Muscle layer of duodenum (tissue), 2 donors: Measurements from ENCODE around the gene RAB1B.

ENCODE experiments used
- H3K27ac ChIP-seq: one replicate; pipeline ENCODE4 v1.7.0; 2013; ENCODE audit warnings: mild to moderate bottlenecking, low read length
- H3K27me3 ChIP-seq: one replicate; pipeline ENCODE4 v1.7.0; 2013; ENCODE audit warnings: low read depth, mild to moderate bottlenecking, control low read depth, low read length
- H3K36me3 ChIP-seq, 2 donors: one replicate each; pipeline ENCODE4 v1.7.0; 2013; ENCODE audit warnings: low read length in 2 of 2, control low read depth in 1 of 2, mild to moderate bottlenecking in 1 of 2; ENCODE audit not compliant: insufficient read depth in 2 of 2, control insufficient read depth in 1 of 2
- H3K4me1 ChIP-seq, 2 donors: one replicate each; pipeline ENCODE4 v1.7.0; 2013; ENCODE audit warnings: low read length in 2 of 2, mild to moderate bottlenecking in 2 of 2, control low read depth in 1 of 2, moderate library complexity in 1 of 2; ENCODE audit not compliant: insufficient read depth in 2 of 2, control insufficient read depth in 1 of 2
- H3K4me3 ChIP-seq, 2 donors: one replicate each; pipeline ENCODE4 v1.7.0; 2013; ENCODE audit warnings: low read length in 2 of 2, low read depth in 1 of 2, mild to moderate bottlenecking in 1 of 2
- H3K9me3 ChIP-seq, 2 donors: one replicate each; pipeline ENCODE4 v1.7.0; 2013; ENCODE audit warnings: low read length in 2 of 2, control low read depth in 1 of 2, mild to moderate bottlenecking in 1 of 2; ENCODE audit not compliant: control insufficient read depth in 1 of 2
- donor health status: healthy.

The RAB1B gene

DNA sequence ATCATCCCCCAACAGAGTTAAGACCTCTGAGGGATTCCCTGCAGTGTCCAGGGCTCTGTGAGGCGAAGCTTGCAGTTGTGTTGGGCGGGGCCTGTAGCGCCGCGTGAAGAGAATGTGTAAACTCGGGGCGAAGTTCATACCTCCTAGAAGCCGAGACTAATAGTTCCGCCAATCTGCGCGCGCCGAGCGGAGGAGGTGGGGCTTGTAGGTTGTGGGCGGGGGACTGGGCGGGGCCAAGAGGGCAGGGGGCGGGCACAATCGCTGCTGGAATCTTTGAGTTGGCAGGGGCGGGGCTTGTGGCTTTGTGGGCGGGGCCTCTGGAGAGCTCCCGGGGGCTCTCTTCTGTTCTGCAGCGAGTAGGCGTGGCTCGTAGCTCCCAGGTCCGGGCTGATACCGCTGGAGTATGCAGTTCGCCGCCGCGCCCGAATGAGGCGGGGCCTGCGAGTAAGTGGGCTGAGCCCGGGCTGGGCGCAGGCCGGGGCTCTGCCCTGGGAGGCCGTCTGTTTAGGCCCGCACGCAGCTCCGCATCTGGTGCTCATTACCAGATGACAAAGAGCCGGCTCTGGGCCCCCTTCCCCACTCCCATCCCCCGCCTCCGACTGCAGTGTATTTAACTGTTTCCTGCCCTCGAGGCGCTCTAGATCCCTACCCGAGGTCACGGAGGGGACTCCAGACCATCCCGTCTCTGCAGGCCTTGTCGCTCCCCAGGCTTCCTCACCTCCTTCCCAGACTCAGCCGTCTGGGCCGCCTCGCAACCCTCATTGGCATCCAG, 44.3 kb downstream of the RAB1B start:
- no peaks in the 10 kb centered on the region for H3K36me3 ChIP-seq
- peak overlapping the region; percentile 70 to 75 for H3K4me3 ChIP-seq
- H3K27ac ChIP-seq = peak overlapping the region; percentile 82
- H3K27me3 ChIP-seq = no peaks in the 10 kb centered on the region
- no peaks in the 10 kb centered on the region for H3K9me3 ChIP-seq
- peaks cover 5 to 54% of the 10 kb centered on the region in 2 donors for H3K4me1 ChIP-seq

- Histone ChIP-seq H3K9me3 (no peaks in the 10 kb centered on the region), H3K27ac (peak overlapping the region; percentile 19), H3K36me3 (no peaks in the 10 kb centered on the region), H3K4me1 (peaks cover 10 to 62% of the 10 kb centered on the region in 2 donors), H3K27me3 (no peaks in the 10 kb centered on the region), H3K4me3 (peak overlapping the region; percentile 65 to 73)
These were observed 45.1 kb downstream of the RAB1B start for GRCh38 chr11:66313321-66314185.

GRCh38 chr11:66314186-66314501, 45.7 kb downstream of the RAB1B start:
- Histone ChIP-seq H3K27ac (peak overlapping the region; percentile 19), H3K36me3 (no peaks in the 10 kb centered on the region), H3K4me3 (peak overlapping the region; percentile 65 to 73), H3K27me3 (no peaks in the 10 kb centered on the region), H3K9me3 (no peaks in the 10 kb centered on the region), H3K4me1 (peaks cover 10 to 68% of the 10 kb centered on the region in 2 donors)

DNA sequence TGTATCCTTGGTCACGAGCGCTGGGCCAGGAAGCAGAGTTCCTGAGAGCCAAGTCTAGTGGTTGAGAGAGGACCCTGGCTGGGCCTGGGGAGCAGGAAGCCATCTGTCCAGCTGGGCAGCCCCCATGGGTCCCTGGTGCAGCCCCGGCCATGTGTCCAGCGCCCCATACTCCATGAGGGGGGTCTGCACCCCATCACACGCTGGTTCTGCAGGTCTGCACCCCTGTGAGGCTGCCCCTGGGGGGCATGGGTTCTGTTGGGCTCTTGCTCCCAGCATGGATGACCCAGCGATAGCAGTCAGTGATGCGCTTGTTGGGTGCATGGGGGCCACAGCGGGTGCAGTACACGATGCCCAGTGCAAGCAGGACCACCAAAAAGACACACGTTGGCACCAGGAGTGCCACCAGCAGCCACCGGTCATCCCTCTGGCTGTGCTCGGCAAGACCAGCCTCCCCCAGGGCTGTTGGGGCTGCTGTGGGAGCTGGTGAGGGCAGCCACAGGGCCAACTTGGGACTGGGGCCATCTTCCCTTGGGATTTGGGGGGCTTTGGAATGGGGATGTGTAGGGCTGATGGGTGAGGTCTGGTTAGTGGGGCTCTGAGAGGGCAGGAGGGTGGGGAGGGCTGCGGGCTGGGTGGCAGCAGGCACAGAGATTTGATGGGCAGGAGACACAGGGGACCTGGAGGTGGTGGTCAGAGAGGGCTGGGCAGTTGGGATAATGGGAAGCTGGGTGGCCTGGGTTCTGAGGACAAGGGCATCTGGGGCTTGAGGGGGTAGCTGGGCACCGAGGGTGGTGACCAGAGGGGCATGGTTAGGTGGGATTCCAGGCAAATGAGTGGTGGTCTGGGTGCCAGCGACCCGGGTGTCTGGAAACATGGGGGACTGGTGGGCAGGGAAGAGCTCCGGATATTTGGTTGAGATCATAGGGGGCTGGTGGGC, 46.4 kb downstream of the RAB1B start:
- Histone ChIP-seq H3K27ac (no peak overlapping the region), H3K4me3 (peak overlapping the region; percentile 65 to 73), H3K27me3 (no peaks in the 10 kb centered on the region), H3K4me1 (peaks cover 10 to 69% of the 10 kb centered on the region in 2 donors), H3K9me3 (no peaks in the 10 kb centered on the region), H3K36me3 (no peaks in the 10 kb centered on the region)

DNA sequence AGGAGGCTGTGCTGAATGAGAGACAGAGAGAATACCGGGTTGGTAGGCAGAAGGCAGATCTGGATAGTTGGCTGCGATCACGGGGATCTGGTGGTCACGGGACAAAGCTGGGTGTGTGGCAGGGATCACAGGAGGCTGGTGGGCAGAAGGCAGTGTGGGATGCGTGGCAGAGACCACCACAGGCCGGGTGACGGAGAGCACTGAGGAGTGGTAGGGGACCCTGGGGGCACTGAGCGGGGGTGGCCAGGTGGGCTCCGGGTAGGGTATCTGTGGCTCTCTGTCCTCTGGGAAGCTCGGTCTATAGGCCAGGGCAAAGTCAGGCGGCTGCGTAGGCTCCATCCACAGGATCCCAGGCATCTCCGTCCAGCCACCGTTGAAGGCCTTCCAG, 47.1 kb downstream of the RAB1B start:
- Histone ChIP-seq H3K27ac (no peak overlapping the region), H3K27me3 (no peaks in the 10 kb centered on the region), H3K4me3 (peak overlapping the region; percentile 65 to 73), H3K36me3 (no peaks in the 10 kb centered on the region), H3K4me1 (peaks cover 10 to 69% of the 10 kb centered on the region in 2 donors), H3K9me3 (no peaks in the 10 kb centered on the region)

DNA sequence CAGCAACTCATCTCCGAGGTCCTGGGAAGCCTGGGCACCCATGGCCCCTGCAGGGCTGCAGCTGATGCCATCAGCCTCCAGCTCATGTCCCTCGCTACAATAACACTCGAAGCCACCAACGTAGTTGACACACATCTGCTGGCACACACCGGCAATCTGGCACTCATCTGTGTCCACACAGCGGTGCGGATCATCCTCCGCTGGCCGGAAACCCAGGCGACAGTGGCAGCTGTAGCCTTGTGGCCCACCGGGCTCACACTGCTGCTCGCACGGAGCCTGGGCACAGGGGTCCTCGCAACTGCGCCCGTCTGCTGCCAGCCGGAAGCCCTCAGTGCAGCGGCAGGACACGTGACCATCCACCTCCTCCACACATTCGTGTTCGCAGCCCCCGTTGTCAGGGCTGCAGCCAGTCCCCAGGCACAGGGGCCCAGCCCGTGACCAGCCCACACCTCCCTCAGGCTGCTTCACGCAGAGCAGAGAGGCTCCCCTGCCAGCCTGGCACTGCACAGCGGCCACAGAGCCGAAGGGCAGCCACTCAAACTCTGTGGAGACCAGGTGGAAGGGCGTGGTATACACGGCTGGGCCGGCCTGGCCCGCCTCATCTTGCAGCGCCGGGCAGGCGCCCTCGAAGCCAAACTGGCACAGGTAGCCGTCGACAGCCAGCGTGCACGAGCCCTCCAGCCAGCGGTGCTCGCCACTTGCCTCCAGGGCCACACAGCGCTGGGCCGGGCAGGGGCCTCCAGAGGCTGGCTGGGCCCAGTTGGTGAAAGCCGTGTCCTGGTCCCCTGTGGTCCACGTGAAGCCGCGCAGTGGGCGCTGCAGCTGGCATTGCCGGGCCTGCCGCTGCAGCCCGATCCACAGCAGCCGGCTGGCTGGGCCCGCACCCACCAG, 47.7 kb downstream of the RAB1B start:
- Histone ChIP-seq H3K4me3 (peak overlapping the region; percentile 65 to 73), H3K36me3 (no peaks in the 10 kb centered on the region), H3K27me3 (no peaks in the 10 kb centered on the region), H3K9me3 (no peaks in the 10 kb centered on the region), H3K4me1 (peaks cover 10 to 69% of the 10 kb centered on the region in 2 donors), H3K27ac (no peak overlapping the region)

DNA sequence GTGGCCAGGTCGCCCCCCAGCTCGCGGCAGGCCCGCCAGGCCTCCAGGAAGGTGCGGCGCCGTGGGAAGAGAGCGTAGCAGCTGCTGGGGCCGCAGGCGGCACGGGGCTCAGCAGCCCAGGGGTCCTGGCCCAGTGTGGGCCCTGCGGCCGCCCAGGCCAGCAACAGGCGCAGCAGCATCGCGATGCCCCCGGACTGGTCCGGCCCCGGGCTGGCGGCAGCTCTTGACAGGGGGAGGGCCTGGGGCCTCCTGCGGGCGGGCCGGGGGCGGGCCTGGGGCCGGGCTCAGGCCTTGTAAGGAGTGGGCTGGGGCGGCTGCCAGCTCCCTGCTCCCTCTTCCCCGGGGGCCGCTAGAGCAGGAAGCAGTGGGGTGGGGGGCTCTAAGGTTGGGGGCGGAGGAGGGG, 48.4 kb downstream of the RAB1B start, which contains the start of gene CD248:
CD248 (minus strand) TSS at position 196 of the 403 bp plus-strand sequence; CDS start at position 179, 17 bp downstream.
- Histone ChIP-seq H3K36me3 (no peaks in the 10 kb centered on the region), H3K9me3 (no peaks in the 10 kb centered on the region), H3K27me3 (no peaks in the 10 kb centered on the region), H3K27ac (no peak within 1 kb of the TSS), H3K4me1 (peaks cover 10 to 65% of the 10 kb centered on the region in 2 donors), H3K4me3 (peak within 1 kb of the TSS; percentile 65 to 73)

DNA sequence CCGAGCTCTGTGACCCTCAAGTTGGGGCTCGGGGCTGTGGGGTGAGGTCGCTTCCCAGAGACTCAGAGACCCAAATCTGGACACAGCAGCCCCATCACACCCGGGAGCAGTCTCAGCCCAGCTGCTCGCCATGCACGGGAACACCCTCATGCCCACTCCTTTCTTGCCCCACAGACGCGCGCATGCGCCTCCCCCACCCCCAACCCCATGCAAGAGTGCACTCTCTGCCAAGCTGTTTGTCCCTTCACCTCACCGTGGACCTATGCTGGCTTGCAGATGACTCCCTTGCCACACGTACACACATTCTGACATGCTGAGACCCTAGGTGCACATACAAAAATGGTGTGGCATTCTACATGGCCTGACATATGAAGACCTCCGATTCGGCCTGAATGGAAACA, 48.9 kb downstream of the RAB1B start:
- peak overlapping the region; percentile 21 to 73 for H3K4me3 ChIP-seq

DNA sequence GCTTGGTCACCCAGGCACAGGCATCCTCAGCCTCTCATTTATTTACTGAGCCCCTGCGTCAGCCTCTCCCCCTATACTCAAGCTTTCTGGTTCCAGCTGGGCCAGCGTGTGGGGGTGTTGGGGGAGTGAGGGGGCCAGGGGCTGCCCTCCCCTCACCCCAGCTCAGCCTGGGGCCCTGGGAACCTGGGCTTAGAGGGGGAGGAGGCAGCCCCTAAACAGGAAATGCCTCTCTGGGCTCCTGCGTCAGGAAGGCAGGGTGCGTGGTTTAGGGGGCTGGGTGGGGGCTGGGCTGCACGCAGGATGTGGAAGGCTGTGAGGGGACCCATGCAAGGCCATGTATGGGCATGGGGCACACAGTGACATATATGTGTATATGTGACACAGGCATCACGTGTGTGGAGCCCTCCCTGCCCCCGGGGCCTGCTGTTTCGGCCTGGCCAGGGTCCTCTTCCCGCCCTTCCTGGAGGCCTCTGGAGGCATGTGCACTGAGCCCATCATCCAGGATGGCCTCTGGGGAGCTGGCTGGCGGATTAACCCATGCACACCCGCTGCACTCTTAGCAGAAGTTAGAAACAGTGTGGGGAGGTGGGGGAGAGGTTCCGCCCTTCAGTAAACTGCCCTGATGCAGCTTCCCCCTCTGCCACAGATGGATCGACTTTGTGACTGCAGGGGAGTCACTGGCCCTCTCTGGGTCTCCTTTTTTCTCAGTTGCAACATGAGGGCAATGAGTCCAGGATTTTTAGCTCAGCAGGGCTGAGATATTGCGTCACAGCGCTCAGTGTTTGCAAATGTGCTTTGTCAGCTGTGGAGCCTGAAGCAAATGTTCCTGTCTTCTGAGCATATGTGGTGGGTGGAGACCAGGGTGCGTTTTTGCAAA, 49.5 kb downstream of the RAB1B start:
- H3K4me1 ChIP-seq = peaks cover 10 to 66% of the 10 kb centered on the region in 2 donors
- no peaks in the 10 kb centered on the region for H3K36me3 ChIP-seq
- peak overlapping the region; percentile 21 to 73 for H3K4me3 ChIP-seq
- H3K27ac ChIP-seq = no peak overlapping the region
- no peaks in the 10 kb centered on the region for H3K27me3 ChIP-seq
- H3K9me3 ChIP-seq = no peaks in the 10 kb centered on the region

More for the DNA sequence above, 48.9 kb downstream of the RAB1B start:
- H3K27ac ChIP-seq = no peak overlapping the region
- H3K36me3 ChIP-seq = no peaks in the 10 kb centered on the region
- no peaks in the 10 kb centered on the region for H3K9me3 ChIP-seq
- H3K4me1 ChIP-seq = peaks cover 10 to 67% of the 10 kb centered on the region in 2 donors
- no peaks in the 10 kb centered on the region for H3K27me3 ChIP-seq
